GM19035 (cell line): ENCODE measurements around the gene DIPK1A.
"Not testable (repeated sequence)": the region's sequence is repeated elsewhere in the genome, so short reads cannot be mapped to it uniquely, and the experiment has no call there.

Experiments
- ATAC-seq: cut with Tn5 transposase; IDR thresholded peaks from one replicate; pipeline ENCODE4 v1.9.1; 2021; ENCODE audit not compliant: unreplicated experiment

The DIPK1A gene

GRCh38 chr1:92980732-92981647 lies 19.7 kb upstream of the DIPK1A start:
- peak; percentile 49 for ATAC-seq

- ATAC-seq, result peak; percentile 75
Measured at GRCh38 chr1:92975551-92976232, 14.4 kb upstream of the DIPK1A start.

- ATAC-seq, result not testable (repeated sequence)
Measured at GRCh38 chr1:92974112-92974511, 12.8 kb upstream of the DIPK1A start.

GRCh38 chr1:92973203-92973897 lies 12.1 kb upstream of the DIPK1A start:
- no peak for ATAC-seq

GRCh38 chr1:92972409-92973129 lies 11.3 kb upstream of the DIPK1A start:
- ATAC-seq, result no peak

- not testable (repeated sequence) for ATAC-seq
Measured at GRCh38 chr1:92971932-92972331, 10.7 kb upstream of the DIPK1A start.

GRCh38 chr1:92970990-92971689 lies 9.9 kb upstream of the DIPK1A start:
- no peak for ATAC-seq

GRCh38 chr1:92969517-92969916 lies 8.3 kb upstream of the DIPK1A start:
- ATAC-seq, result no peak

- ATAC-seq, result peak; percentile 62
Measured at GRCh38 chr1:92968138-92969032, 7.1 kb upstream of the DIPK1A start.

- no peak for ATAC-seq
Measured at GRCh38 chr1:92964998-92965397, 3.7 kb upstream of the DIPK1A start.

GRCh38 chr1:92964316-92964715 lies 3.1 kb upstream of the DIPK1A start:
- ATAC-seq, result no peak

GRCh38 chr1:92961896-92962752 lies 862 bp upstream of the DIPK1A start:
- ATAC-seq, result peak; percentile 55

GRCh38 chr1:92960395-92961130 lies 699 bp downstream of the DIPK1A start:
- peak; percentile 29 for ATAC-seq

- no peak for ATAC-seq
Measured at GRCh38 chr1:92958203-92958970, 2.9 kb downstream of the DIPK1A start.

GRCh38 chr1:92957030-92957734 lies 4.1 kb downstream of the DIPK1A start:
- ATAC-seq, result peak; percentile 32
